H9 (cell line): ENCODE measurements around the gene SLC30A9. TPM values are rescaled to one million over a fixed set of nuclear protein-coding genes. Genes with fewer than 3 reads are reported as not detected.

Source experiments
- DNase-seq: peaks from one replicate; pipeline ENCODE4 v3.0.0-alpha.2; 2017
- H2AFZ ChIP-seq: one replicate; pipeline ENCODE4 v1.6.1; 2013; ENCODE audit warnings: mild to moderate bottlenecking, low read length, control low read depth, moderate library complexity
- H2AK5ac ChIP-seq: 2 replicates; pipeline ENCODE4 v1.6.1; 2013; ENCODE audit warnings: low read length, control low read depth, mixed read lengths; ENCODE audit not compliant: insufficient read length
- H2BK120ac ChIP-seq: one replicate; pipeline ENCODE4 v1.6.1; 2013; ENCODE audit warnings: low read depth, mild to moderate bottlenecking, low read length, control low read depth, inconsistent platforms; ENCODE audit not compliant: poor library complexity, severe bottlenecking
- H2BK12ac ChIP-seq: 2 replicates; pipeline ENCODE4 v1.6.1; 2013; ENCODE audit warnings: low read length, control low read depth, mixed read lengths, low read depth; ENCODE audit not compliant: insufficient read length
- H2BK15ac ChIP-seq: 2 replicates; pipeline ENCODE4 v1.6.1; 2013; ENCODE audit warnings: low read depth, low read length, control low read depth
- H2BK20ac ChIP-seq: one replicate; pipeline ENCODE4 v1.6.1; 2013; ENCODE audit warnings: low read depth, mild to moderate bottlenecking, low read length, control low read depth, inconsistent platforms; ENCODE audit not compliant: poor library complexity, severe bottlenecking
- H2BK5ac ChIP-seq: 2 replicates; pipeline ENCODE4 v1.6.1; 2013; ENCODE audit warnings: low read length, control low read depth, mixed read lengths; ENCODE audit not compliant: insufficient read length
- H3K14ac ChIP-seq: 2 replicates; pipeline ENCODE4 v1.6.1; 2013; ENCODE audit warnings: low read length, control low read depth; ENCODE audit not compliant: insufficient read depth
- H3K18ac ChIP-seq: 2 replicates; pipeline ENCODE4 v1.6.1; 2013; ENCODE audit warnings: low read depth, mild to moderate bottlenecking, mixed read lengths, low read length, control low read depth; ENCODE audit not compliant: insufficient read length
- H3K23ac ChIP-seq: 2 replicates; pipeline ENCODE4 v1.6.1; 2013; ENCODE audit warnings: low read length, control low read depth, mixed read lengths, low read depth; ENCODE audit not compliant: insufficient read length
- H3K23me2 ChIP-seq: 2 replicates; pipeline ENCODE4 v1.6.1; 2013; ENCODE audit warnings: low read depth, mild to moderate bottlenecking, mixed read lengths, low read length, control low read depth; ENCODE audit not compliant: insufficient read length, poor library complexity, severe bottlenecking
- H3K27ac ChIP-seq: 2 replicates; pipeline ENCODE4 v1.5.1; 2013; ENCODE audit warnings: low read length, control low read depth, mixed read lengths, low read depth; ENCODE audit not compliant: insufficient read length
- H3K27me3 ChIP-seq: 2 replicates; pipeline ENCODE4 v1.6.1; 2013; ENCODE audit warnings: low read length, control low read depth, inconsistent platforms; ENCODE audit not compliant: insufficient read depth
- H3K4ac ChIP-seq: 2 replicates; pipeline ENCODE4 v1.6.1; 2013; ENCODE audit warnings: low read depth, mild to moderate bottlenecking, control low read depth, inconsistent platforms, low read length, moderate library complexity
- H3K4me1 ChIP-seq: 2 replicates; pipeline ENCODE4 v1.6.1; 2013; ENCODE audit warnings: low read length, control low read depth, inconsistent platforms; ENCODE audit not compliant: insufficient read depth
- H3K4me2 ChIP-seq: 2 replicates; pipeline ENCODE4 v1.6.1; 2013; ENCODE audit warnings: low read length, control low read depth, mixed read lengths; ENCODE audit not compliant: insufficient read length, insufficient read depth
- H3K56ac ChIP-seq: 2 replicates; pipeline ENCODE4 v1.6.1; 2013; ENCODE audit warnings: low read depth, mild to moderate bottlenecking, mixed read lengths, low read length, control low read depth; ENCODE audit not compliant: insufficient read length
- H3K79me1 ChIP-seq: 2 replicates; pipeline ENCODE4 v1.6.1; 2013; ENCODE audit warnings: low read depth, mild to moderate bottlenecking, moderate library complexity, low read length, control low read depth, inconsistent platforms; ENCODE audit not compliant: insufficient read depth, poor library complexity, severe bottlenecking
- H3K79me2 ChIP-seq: 2 replicates; pipeline ENCODE4 v1.6.1; 2013; ENCODE audit warnings: low read length, control low read depth, inconsistent platforms; ENCODE audit not compliant: insufficient read depth
- H3K9ac ChIP-seq: 2 replicates; pipeline ENCODE4 v1.6.1; 2013; ENCODE audit warnings: low read length, control low read depth, mixed read lengths; ENCODE audit not compliant: insufficient read length; ENCODE audit errors: extremely low read depth
- H3K9me3 ChIP-seq: one replicate; pipeline ENCODE4 v1.6.1; 2013; ENCODE audit warnings: low read depth, low read length, inconsistent platforms; ENCODE audit not compliant: control insufficient read depth
- H3T11ph ChIP-seq: one replicate; pipeline ENCODE4 v1.6.1; 2013; ENCODE audit warnings: mild to moderate bottlenecking, low read length, control low read depth, inconsistent platforms
- H4K20me1 ChIP-seq: one replicate; pipeline ENCODE4 v1.6.1; 2013; ENCODE audit not compliant: control insufficient read depth, insufficient read length, insufficient read depth
- H4K5ac ChIP-seq: 2 replicates; pipeline ENCODE4 v1.6.1; 2013; ENCODE audit warnings: low read depth, mild to moderate bottlenecking, mixed read lengths, low read length, control low read depth; ENCODE audit not compliant: insufficient read length
- H4K8ac ChIP-seq: replicated peaks from 2 replicates; pipeline ENCODE4 v1.6.1; 2013; ENCODE audit warnings: low read length, control low read depth, mixed read lengths, low read depth; ENCODE audit not compliant: insufficient read length
- H4K91ac ChIP-seq: 2 replicates; pipeline ENCODE4 v1.6.1; 2013; ENCODE audit warnings: low read depth, mild to moderate bottlenecking, moderate library complexity, mixed read lengths, low read length, control low read depth; ENCODE audit not compliant: insufficient read length
- H3K27ac Mint-ChIP-seq, 3 experiments: 2 replicates in 2 of 3; 3 replicates in 1 of 3; pipeline ENCODE4 v1.8.0; 2020 to 2021; ENCODE audit warnings: mixed read lengths in 3 of 3, mild to moderate bottlenecking in 1 of 3, moderate library complexity in 1 of 3
- H3K27me3 Mint-ChIP-seq: 2 replicates; pipeline ENCODE4 v1.8.0; 2021; ENCODE audit warnings: low read depth, mild to moderate bottlenecking, moderate library complexity, mixed read lengths
- H3K36me3 Mint-ChIP-seq, 3 experiments: 2 replicates in 2 of 3; 3 replicates in 1 of 3; pipeline ENCODE4 v1.8.0; 2020 to 2021; ENCODE audit warnings: low read depth in 3 of 3, mixed read lengths in 3 of 3; ENCODE audit not compliant: insufficient read depth in 1 of 3
- H3K4me1 Mint-ChIP-seq, 2 experiments: 2 replicates each; pipeline ENCODE4 v1.8.0; 2020; ENCODE audit warnings: mixed read lengths in 2 of 2
- H3K4me3 Mint-ChIP-seq, 2 experiments: 2 replicates in 1 of 2; 3 replicates in 1 of 2; pipeline ENCODE4 v1.8.0; 2020 to 2021; ENCODE audit warnings: mild to moderate bottlenecking in 2 of 2, mixed read lengths in 2 of 2, moderate library complexity in 1 of 2
- H3K9me3 Mint-ChIP-seq, 2 experiments: 2 replicates in 1 of 2; 3 replicates in 1 of 2; pipeline ENCODE4 v1.8.0; 2020; ENCODE audit warnings: mild to moderate bottlenecking in 2 of 2, mixed read lengths in 2 of 2, moderate library complexity in 1 of 2
- CTCF ChIP-seq: fragments of 200-600 bp; sonication (generic); conservative IDR thresholded peaks from 3 replicates; pipeline ENCODE4 v1.8.0; 2021; ENCODE audit warnings: antibody characterized with exemption, mild to moderate bottlenecking
- total RNA-seq: library from RNA; stranded (reverse); gene quantifications from 2 replicates; pipeline ENCODE4 v1.2.1, GENCODE V29; 2021

The SLC30A9 gene
- total RNA-seq, 1 experiment from 2014 or later, result 70.8 TPM

DNA sequence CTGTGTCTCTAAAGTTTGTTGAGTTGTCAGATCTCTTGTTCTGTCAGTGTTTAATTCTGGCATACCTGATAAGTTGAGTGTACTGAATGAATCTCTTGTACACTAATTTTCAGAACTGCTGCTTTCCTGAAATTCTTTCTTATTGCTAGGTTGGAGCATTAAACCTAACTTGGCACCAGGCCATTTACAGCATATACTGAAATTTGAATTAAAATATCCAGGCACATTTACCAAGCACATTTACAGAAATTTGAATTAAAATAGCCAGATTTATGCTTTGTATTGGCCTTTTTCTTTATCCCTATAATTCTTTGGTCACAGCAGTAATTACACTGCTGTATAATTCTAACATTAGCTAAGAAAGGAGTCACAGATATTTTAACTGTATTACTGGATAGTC, 46.2 kb upstream of the SLC30A9 start:
- H2BK120ac ChIP-seq, result no peak overlapping the region
- no peak overlapping the region for H4K8ac ChIP-seq
- DNase-seq, result no peak
- H3K4me1 ChIP-seq, result no peaks in the 10 kb centered on the region
- no peaks in the 10 kb centered on the region for H3K27me3 Mint-ChIP-seq
- no peak overlapping the region for H3K4me3 Mint-ChIP-seq
- no peak overlapping the region for H3K56ac ChIP-seq
- H3K4ac ChIP-seq, result no peak overlapping the region
- no peak overlapping the region for H3K18ac ChIP-seq
- H2BK20ac ChIP-seq, result no peak overlapping the region
- no peak overlapping the region for H2BK15ac ChIP-seq
- no peaks in the 10 kb centered on the region for H3K27me3 ChIP-seq
- no peaks in the 10 kb centered on the region for H3K79me1 ChIP-seq
- no peaks in the 10 kb centered on the region for H3K9me3 ChIP-seq
- H3K9ac ChIP-seq, result no peak overlapping the region
- no peak overlapping the region for H4K91ac ChIP-seq
- no peak overlapping the region for H3K4me2 ChIP-seq
- H3K79me2 ChIP-seq, result no peaks in the 10 kb centered on the region; the same call in 1 of the 2 replicates
- no peaks in the 10 kb centered on the region for H3K23me2 ChIP-seq
- no peak overlapping the region for H2AFZ ChIP-seq
- H3K36me3 Mint-ChIP-seq, result peaks cover 9 to 66% (median 48%) of the 10 kb centered on the region in 3 experiments; a peak in 6 of 7 replicates
- no peak overlapping the region for H3K23ac ChIP-seq
- H3K4me1 Mint-ChIP-seq, result no peaks in the 10 kb centered on the region
- H2BK12ac ChIP-seq, result no peak overlapping the region
- H3K14ac ChIP-seq, result no peak overlapping the region
- no peak overlapping the region for H3T11ph ChIP-seq
- TF ChIP-seq CTCF, result no peak
- H4K5ac ChIP-seq, result no peak overlapping the region
- no peaks in the 10 kb centered on the region for H3K9me3 Mint-ChIP-seq
- H2BK5ac ChIP-seq, result no peak overlapping the region
- H3K27ac ChIP-seq, result no peak overlapping the region
- H3K27ac Mint-ChIP-seq, result no peak overlapping the region
- no peaks in the 10 kb centered on the region for H4K20me1 ChIP-seq
- no peak overlapping the region for H2AK5ac ChIP-seq
